DMS53 (cell line): ENCODE results near the gene ARL15.

ENCODE experiments used
- DNase-seq: peaks from one replicate; lab custom pipeline; 2025; lab: John Stamatoyannopoulos, UW

The ARL15 gene

DNA sequence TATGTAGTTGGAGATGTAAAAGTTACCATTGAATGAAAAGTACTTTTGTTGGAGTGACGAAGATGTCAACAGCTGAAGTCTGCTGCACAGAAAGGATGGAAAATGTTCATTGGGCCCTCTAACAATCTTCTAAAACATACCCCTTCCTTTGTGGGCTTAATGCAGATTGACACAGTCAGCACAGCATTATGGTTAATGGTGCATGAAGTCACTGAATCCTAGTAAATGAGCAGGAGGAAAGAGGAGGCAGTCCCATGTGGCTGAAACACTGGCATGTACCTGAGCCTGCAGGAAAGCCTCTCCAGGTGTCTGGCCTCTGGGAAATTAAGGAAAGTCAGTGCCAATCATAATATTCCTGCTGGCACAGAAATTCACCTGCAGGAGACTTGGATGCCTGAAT lies 153.8 kb downstream of the ARL15 start:
- no peak for DNase-seq

- DNase-seq = no peak
Measured at GRCh38 chr5:54150841-54151240, 159.5 kb downstream of the ARL15 start.

DNA sequence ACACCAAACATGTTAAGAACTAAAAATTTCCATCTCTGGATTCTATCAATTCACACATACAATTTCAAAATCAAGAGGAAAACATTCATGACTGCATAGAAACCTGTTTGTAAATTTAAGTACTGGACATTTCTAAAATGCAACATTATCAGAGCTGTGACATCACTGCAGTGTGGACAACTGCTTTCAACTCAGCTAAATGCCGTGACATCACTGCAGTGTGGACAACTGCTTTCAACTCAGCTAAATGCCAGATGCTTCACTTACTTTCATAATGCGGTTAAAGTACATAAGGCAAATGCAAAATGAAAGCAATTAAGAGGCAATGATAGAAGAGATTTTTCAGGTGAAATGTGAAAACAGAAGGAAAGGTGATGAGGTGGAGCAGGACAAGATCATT lies 161.5 kb downstream of the ARL15 start:
- DNase-seq = peak; percentile 49

DNA sequence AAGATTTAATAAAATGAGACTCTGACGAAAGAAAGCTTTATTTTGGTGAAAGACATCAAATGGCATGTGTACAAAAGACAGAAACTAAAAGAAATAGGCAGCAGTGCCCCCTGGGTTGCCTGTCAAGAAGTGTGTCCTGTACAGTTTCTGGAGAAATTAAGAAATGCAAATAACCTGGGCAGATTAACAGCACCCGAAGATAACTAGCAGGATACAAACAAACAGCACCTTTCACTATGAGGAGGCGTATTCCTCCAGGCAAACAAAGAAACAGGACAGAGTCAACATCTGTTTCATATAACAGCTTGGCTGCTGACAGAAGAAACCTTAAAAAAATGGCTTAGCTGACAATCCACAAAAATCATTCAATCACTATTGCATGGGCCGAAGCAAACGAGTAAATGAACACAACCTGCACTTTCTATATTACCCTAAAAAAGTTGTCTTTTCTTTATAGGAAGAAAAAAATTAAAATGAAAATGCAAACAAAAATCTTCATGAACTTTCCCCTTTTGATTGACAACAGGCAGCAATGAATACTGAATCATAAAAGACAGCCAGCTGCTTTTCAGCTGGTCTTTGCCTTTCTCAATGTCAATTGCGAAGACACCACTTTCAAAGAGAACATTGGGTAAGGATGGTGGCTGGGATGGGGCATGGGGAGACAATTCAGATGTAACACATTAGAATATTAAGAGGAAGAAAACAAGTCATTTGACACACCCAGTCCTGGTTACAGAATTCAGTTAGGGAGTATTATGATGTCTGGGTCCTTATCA lies 162.1 kb downstream of the ARL15 start:
- peak; percentile 35 for DNase-seq

- DNase-seq = no peak
Measured at GRCh38 chr5:54146916-54147315, 163.5 kb downstream of the ARL15 start.

DNA sequence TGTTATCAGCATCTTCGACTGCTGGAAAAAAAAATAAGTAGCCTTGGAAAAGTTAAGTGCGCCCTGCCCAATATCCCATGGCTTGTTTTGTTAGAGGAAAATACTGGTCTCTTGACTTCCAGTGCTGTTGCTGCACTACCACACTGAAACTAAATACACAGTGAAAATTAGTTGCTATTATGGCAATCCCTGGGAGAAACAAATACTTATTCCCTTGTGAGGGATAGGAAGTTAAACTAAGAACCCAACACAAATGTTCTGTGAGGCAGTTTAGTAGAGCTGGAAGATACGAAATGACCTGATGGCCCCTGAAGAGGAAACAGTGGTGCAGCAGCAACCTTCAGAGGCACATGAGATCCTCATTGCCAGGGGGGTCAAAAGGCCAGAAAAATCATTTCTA lies 164.0 kb downstream of the ARL15 start:
- no peak for DNase-seq

- DNase-seq = no peak
Measured at GRCh38 chr5:54140247-54140840, 170.0 kb downstream of the ARL15 start.

DNA sequence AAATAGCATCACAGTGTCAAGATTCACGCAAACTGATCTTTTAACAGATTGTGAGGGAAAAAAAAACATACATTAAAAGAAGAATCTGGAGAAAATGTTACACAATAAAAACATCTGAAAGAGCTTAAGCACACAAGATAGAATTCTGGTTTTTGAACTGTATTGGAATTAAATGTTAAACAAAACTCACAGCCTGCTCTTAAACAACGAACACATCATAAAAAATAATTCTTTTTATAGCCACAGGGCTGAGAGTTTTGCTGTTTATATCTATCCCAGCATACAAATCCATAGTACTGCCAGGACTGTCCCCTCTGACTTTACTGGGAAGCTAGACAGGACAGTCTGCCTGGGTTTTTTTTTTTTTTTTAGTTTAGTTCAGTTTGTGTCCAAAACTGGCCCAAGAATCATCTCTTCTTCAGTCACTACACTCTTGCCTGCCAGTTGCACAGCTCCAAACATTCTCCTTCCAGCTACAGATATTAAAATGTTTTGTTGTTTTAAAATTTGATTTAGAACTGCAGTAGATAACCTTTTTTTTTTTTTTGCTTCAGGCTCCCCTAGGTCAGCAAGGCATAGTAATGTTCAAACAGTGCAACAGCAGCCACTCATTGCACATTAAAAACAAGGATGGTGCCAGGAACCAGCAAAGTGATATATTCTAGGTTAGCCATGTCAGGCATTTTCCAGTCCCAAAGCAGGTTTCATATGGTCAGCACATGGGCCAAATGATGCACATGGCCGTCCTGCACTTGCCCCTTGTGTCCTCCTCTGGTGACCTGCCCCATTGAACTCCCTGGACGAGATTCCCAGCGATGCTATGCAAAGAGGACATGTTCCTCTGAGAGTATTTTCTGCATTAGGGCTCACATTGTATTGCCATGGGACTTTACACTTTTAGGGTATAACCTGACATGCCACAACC lies 173.6 kb downstream of the ARL15 start:
- no peak for DNase-seq

GRCh38 chr5:54135042-54135441 lies 175.3 kb downstream of the ARL15 start:
- DNase-seq = no peak

DNA sequence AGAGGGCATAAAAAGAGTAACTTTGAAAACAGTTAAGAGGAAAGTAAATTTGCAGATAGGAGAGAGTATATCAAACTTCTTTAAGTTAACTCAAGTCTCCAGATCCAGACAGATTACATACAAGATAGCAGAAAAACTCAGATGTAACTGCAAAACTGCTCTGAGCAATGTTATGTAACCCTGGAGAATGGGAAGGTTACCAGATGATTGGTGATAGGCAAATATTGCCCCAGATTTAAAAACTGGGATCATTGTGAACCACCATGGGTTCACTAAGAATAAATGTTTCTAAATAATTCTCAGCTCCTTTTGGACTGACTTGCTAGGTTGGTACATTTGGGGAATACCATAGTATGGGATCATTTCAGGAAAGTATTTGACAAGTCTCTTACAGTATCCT lies 176.5 kb downstream of the ARL15 start:
- no peak for DNase-seq

DNA sequence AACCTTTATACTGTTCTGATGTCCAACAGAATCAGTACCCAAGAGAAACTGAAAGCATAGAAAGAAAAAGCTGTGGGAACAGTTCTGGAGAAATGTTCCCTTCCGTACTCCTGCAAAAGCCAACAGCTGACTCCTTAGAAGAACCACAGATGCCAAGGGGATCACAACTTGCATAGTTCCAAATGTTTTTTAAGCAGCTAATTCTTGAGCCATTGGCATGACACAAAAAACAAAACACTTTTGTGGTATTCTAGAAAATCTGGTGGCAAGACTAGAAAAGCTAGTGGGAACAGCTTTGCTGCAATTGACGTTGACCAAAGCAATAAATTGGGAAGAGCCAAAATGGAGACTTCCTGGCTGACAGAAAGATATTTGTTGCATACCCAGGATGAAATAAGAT lies 189.9 kb downstream of the ARL15 start:
- DNase-seq = no peak

DNA sequence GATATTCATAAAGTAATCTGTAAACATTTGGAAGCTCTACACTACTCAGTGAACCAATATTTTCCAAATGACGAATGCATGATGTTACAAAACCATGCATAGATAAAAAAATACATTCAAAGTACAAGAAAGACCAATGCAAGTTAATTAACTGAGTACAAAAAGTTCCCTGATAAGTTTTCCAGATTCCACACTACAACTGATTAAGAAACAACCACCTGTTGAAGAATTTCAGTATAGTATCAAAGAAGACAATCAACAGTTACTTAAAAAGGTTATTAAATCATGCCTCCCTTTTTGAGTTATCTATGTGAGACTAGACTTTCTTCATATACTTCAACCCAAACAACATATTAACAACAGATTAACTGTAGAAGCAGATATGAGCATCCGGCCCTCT lies 192.4 kb downstream of the ARL15 start:
- DNase-seq = no peak

DNA sequence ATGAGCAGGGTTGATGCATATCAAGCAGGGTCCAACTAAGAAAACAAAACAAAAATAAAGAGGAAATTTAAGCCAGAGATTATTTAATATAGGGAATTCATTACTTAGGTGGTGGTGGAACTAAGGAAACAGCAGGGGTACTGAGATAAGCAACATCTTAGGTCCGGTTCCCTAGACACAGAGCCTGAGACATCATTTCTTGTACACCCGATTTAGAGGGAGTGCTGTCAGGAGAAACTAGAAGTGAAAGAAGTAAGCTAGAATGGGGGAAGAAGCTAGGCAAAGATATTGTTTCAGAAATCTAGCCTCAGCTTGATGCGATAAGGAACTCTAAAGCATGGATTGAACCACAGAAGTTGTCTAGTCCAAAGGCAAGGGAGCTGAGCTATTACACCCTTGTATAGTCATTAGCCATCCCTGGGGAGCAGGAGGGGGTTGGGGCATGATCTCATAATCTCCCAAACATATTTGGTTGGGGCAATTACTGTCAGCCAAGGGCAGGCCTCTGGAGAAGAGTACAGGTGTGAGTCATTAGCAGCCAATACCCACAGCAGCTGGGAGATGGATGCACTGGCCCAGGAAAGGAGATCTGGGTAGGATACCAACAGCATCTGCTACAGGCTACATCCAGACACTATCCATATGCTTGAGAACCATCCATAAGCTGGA lies 194.5 kb downstream of the ARL15 start:
- DNase-seq = peak; percentile 10

- no peak for DNase-seq
Measured at GRCh38 chr5:54113060-54113459, 197.3 kb downstream of the ARL15 start.

DNA sequence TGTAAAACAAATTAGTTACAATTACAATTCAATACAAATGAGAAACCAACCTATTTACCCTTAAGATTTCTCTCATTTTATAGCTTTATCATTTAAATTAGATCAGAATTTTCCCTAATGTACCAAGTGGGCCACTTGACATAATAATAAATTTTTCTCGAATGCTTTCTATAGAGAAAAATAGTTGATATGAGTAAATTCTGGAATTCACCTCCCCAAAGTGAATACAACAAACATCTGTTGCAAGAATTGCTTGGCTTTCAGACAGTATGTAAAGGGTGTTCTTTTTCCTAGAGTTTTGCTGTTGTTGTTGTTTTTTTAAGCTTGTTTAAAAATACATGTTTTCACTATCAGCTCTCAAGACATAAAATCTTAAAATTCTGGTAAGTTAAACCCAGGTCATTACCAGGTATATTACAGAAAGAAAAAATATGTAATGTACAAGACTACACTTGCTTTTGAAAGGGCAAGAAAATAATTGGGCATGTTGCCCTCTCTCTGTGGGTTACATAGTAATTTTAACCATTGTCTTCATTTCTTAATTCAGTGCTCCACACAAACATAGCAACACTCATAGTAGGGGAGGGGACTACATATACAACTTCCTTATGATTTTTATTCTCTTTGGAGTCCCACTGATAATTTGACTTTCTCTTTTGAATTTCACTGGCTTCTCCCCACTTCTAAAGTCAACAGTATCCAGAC lies 200.6 kb downstream of the ARL15 start:
- DNase-seq = no peak

GRCh38 chr5:54108136-54108535 lies 202.2 kb downstream of the ARL15 start:
- DNase-seq = no peak

DNA sequence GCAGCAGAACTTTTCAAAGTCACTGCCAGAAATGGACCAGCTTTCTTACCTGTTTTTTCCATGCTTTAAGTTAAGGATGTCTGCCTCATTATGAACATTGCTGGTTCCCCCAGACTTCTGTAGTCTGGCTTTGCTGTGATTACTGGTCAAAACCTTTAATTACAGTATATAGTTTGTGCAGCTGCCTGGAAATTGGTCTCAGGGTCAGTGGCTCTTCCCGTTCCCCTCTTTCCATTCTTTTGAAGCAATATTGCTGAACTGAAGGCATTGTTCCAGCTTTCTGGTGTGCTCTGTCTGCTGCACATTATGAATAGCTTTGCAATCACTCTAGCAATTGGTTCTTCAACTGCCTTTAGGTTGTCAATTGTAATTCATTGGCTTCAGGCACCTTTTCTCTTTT lies 206.5 kb downstream of the ARL15 start:
- no peak for DNase-seq

GRCh38 chr5:54098267-54098666 lies 212.1 kb downstream of the ARL15 start:
- no peak for DNase-seq

- DNase-seq = no peak
Measured at GRCh38 chr5:54095969-54096368, 214.4 kb downstream of the ARL15 start.

- DNase-seq = no peak
Measured at GRCh38 chr5:54094706-54095105, 215.7 kb downstream of the ARL15 start.

DNA sequence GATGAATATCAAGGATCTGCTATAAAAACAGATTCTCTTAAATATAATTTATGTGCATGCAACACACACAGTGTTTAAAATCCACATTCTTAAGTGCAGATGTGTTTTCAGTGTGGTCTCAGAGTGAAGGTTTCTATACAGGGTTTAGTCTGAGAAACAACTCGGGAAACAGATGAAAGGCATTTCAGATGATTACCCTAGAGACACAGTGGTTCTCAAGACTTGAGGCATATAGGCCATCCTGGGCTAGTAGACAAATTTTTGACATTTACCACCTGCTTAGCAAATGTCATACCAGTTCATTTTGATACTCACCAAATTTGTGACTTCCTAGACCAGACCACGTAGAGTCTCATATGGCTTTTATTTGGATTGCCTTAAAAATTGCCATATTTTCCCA lies 216.5 kb downstream of the ARL15 start:
- DNase-seq = no peak

GRCh38 chr5:54093081-54093492 lies 217.3 kb downstream of the ARL15 start:
- peak; percentile 10 for DNase-seq
